Spleen (tissue), 11 donors: ENCODE results near the gene SLC47A2. TPM values are rescaled to one million over a fixed set of nuclear protein-coding genes. Genes with fewer than 3 reads are reported as not detected.
"Not testable (repeated sequence)": the region's sequence is repeated elsewhere in the genome, so short reads cannot be mapped to it uniquely, and the experiment has no call there.

Experiments
- DNase-seq: peaks from one replicate; pipeline ENCODE4 v3.0.0-alpha.2; 2020
- H3K27ac ChIP-seq, 8 donors: fragments of 200-600 bp; sonication (generic) in 7 of 8; 1 replicate in 4 of 8; 2 replicates in 4 of 8; pipeline versions ENCODE4 v1.5.0 to v1.8.0; 2016 to 2021; ENCODE audit warnings: inconsistent platforms in 4 of 8, mild to moderate bottlenecking in 4 of 8, moderate library complexity in 1 of 8
- H3K27me3 ChIP-seq, 7 donors: fragments of 200-600 bp; sonication (generic) in 6 of 7; replicated peaks in 1 of 7; 1 replicate in 4 of 7; 2 replicates in 3 of 7; pipeline versions ENCODE4 v1.5.0 to v1.8.0; 2016 to 2021; ENCODE audit warnings: inconsistent platforms in 3 of 7, mild to moderate bottlenecking in 1 of 7
- H3K36me3 ChIP-seq, 6 donors: fragments of 200-600 bp; sonication (generic) in 5 of 6; 1 replicate in 4 of 6; 2 replicates in 2 of 6; pipeline versions ENCODE4 v1.5.0 to v1.8.0; 2016 to 2021; ENCODE audit warnings: inconsistent platforms in 2 of 6
- H3K4me1 ChIP-seq, 6 donors: fragments of 200-600 bp; sonication (generic) in 5 of 6; 1 replicate in 3 of 6; 2 replicates in 3 of 6; pipeline versions ENCODE4 v1.5.0 to v1.8.0; 2016 to 2021; ENCODE audit warnings: inconsistent platforms in 3 of 6
- H3K4me3 ChIP-seq, 8 donors: fragments of 200-600 bp; sonication (generic) in 7 of 8; 1 replicate in 4 of 8; 2 replicates in 4 of 8; pipeline versions ENCODE4 v1.5.0 to v1.8.0; 2016 to 2021; ENCODE audit warnings: inconsistent platforms in 4 of 8, mild to moderate bottlenecking in 4 of 8, moderate library complexity in 2 of 8
- H3K9me3 ChIP-seq, 8 donors: fragments of 200-600 bp; sonication (generic) in 7 of 8; 1 replicate in 4 of 8; 2 replicates in 4 of 8; pipeline versions ENCODE4 v1.5.0 to v1.8.0; 2016 to 2021; ENCODE audit warnings: inconsistent platforms in 4 of 8
- CTCF ChIP-seq, 11 experiments: fragments of 200-600 bp in 7 of 11; fragments of 450-650 bp in 4 of 11; sonication (generic) in 4 of 11; IDR thresholded peaks in 8 of 11; conservative IDR thresholded peaks in 3 of 11; 1 replicate in 7 of 11; 2 replicates in 4 of 11; pipeline versions ENCODE4 v1.4.0 to v1.8.0; 2016 to 2021; ENCODE audit warnings: antibody characterized with exemption in 11 of 11, inconsistent platforms in 4 of 11, mild to moderate bottlenecking in 1 of 11
- POLR2A ChIP-seq, 3 donors: fragments of 450-650 bp; IDR thresholded peaks; one replicate each; pipeline ENCODE4 v1.5.1; 2017; ENCODE audit warnings: antibody characterized with exemption in 3 of 3, mild to moderate bottlenecking in 1 of 3
- POLR2AphosphoS5 ChIP-seq, 3 donors: sonication (generic); formaldehyde crosslinking; IDR thresholded peaks; one replicate each; pipeline ENCODE4 v1.5.1; 2017; ENCODE audit warnings: antibody characterized with exemption in 3 of 3
- WGBS, 5 donors: extraction: QIAGEN DNeasy Blood & Tissue Kit in 3 of 5; methylation state at CpG; one replicate each; pipeline versions ENCODE4 v1.1.5 to v1.1.7; 2013 to 2018; 5-methylcytosine and 5-hydroxymethylcytosine counted together
- intact Hi-C: fragments of 100-400 bp; cut with DNase I; formaldehyde crosslinking; loops from one replicate; pipeline ENCODE4 v1.15.0; 2023; ENCODE audit warnings: low total_unique reads
- polyA plus RNA-seq, 3 donors: library from polyadenylated mRNA; stranded (reverse); fragments of 200-250 nt; gene quantifications; one replicate each; pipeline ENCODE4 v1.2.1, GENCODE V29; 2013
- total RNA-seq, 7 donors: library from RNA; depleted of rRNA in 3 of 7; stranded (reverse); fragments of >200 nt in 3 of 7; fragmentation: NEBNext Ultra II Directional in 4 of 7; extraction: Animal tissue kit (Norgen Biotek cat#: 25700) in 4 of 7; gene quantifications; one replicate each; pipeline versions ENCODE4 v1.1.0 to v1.2.1, GENCODE V29; 2016 to 2021
- donor health status: healthy with polysubstance abuse.
- donor health status: DM: no; HTN: no; CAD: no; lungs with moderate emphysema.
- donor health status: DM: no; HTN: no; CAD: no.
- donor health status: Bipolar disorder and iron deficiency.
- donor health status: healthy.
- donor health status: DM: no; HTN: no; CAD: no.
- donor health status: DM: yes; HTN: yes; CAD: no.

SLC47A2 gene
- total and polyA plus RNA-seq, 10 donors = 0.03 TPM; not detected in 9

- no peaks in the 10 kb centered on the region for H3K27me3 ChIP-seq
- intact Hi-C loops = no loop called here
- no peaks in the 10 kb centered on the region for H3K36me3 ChIP-seq
- no peaks in the 10 kb centered on the region for H3K4me1 ChIP-seq
- H3K4me3 ChIP-seq = no peak overlapping the region
- TF ChIP-seq POLR2A (IDR thresholded peaks at IDR 0.05) (no peak), CTCF (IDR thresholded peaks at IDR 0.05 in 8 of 11, conservative IDR thresholded peaks at IDR 0.05 in 3 of 11) (no peak)
- WGBS, 5 donors = 88 to 99% (median 92%) methylated on average over 2 of the region's 2 CpGs
- no peaks in the 10 kb centered on the region for H3K9me3 ChIP-seq
- DNase-seq = no peak
- H3K27ac ChIP-seq = no peak overlapping the region
Observed at GRCh38 chr17:19686400-19687090, 29.8 kb downstream of the SLC47A2 start.

DNA sequence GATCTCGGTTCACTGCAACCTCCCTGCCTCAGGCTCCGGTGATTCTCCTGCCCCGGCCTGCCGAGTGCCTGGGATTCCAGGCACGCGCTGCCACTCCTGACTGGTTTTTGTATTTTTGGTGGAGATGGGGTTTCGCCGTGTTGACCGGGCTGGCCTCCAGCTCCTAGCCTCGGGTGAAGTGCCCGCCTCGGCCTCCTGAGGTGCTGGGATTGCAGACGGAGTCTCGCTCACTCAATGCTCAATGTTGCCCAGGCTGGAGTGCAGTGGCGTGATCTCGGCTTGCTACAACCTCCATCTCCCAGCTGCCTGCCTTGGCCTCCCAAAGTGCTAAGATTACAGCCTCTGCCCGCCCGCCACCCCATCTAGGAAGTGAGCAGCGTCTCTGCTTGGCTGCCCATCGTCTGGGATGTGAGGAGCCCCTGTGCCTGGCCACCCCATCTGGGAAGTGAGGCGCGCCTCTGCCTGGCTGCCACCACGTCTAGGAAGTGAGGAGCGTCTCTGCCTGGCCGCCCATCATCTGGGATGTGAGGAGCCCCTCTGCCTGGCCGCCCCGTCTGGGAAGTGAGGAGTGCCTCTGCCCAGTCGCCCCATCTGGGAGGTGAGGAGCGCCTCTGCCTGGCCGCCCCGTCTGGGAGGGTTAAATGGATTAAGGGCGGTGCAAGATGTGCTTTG, 31.3 kb downstream of the SLC47A2 start:
- H3K4me3 ChIP-seq, H3K27me3 ChIP-seq, intact Hi-C loops, DNase-seq, H3K4me1 ChIP-seq, H3K27ac ChIP-seq, H3K36me3 ChIP-seq, H3K9me3 ChIP-seq: not testable (repeated sequence)
- 90 to 95% (median 94%) methylated on average over 15 to 32 of the region's 32 CpGs for WGBS, 5 donors

- intact Hi-C loops = no loop called here
- TF ChIP-seq POLR2AphosphoS5 (IDR thresholded peaks at IDR 0.05) (no peak), POLR2A (IDR thresholded peaks at IDR 0.05) (no peak), CTCF (IDR thresholded peaks at IDR 0.05 in 8 of 11, conservative IDR thresholded peaks at IDR 0.05 in 3 of 11) (no peak)
- Histone ChIP-seq H3K9me3 (no peaks in the 10 kb centered on the region), H3K27ac (no peak overlapping the region), H3K27me3 (no peaks in the 10 kb centered on the region), H3K4me1 (no peaks in the 10 kb centered on the region), H3K4me3 (no peak overlapping the region), H3K36me3 (peaks cover 0 to 19% (median 0%) of the 10 kb centered on the region in 6 donors)
- WGBS, 5 donors = 85 to 95% (median 89%) methylated on average over 2 of the region's 2 CpGs
- DNase-seq = no peak
Observed at GRCh38 chr17:19683117-19683516, 33.3 kb downstream of the SLC47A2 start.

DNA sequence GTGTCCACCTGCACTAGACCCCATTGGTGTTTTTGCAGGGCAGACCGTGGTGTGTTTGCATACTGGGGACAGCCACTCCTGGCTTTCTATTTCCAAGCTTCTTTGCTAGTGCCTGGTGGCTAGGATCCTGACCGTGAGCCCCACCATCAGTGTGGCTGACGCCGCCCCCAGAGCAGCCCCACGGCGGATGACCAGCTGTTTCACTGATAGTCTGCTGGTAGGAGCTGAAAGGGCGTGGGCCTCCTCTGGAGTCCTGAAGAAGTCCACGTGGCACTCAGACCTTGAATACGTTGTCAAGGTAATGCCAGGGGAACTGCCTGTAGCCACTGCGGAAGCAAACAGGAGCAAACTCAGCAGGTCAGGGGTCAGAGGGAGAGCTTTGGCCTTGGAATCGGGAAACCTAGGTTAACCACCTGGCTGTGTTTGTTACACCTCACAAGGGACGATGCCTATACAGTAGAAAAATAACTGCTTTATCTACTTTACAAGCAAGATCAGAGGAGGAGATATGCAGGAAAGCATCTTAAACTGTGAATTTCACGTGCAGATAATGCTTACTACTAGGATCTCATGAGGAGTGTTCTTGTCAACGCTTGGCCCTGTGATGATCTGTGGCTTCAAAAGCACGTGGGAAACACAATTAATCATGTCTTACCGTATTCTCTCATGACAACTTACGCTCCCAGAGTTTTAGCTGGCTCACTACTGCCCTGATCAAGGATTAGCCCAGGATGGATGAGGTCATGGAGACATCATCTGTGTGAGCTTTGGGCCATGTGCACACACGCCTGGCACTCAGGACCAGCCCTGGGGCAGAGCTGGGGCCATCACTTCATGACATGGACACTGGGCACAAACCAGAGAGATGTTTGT, 37.6 kb downstream of the SLC47A2 start:
- intact Hi-C loops = no loop called here
- DNase-seq = no peak
- TF ChIP-seq POLR2A (IDR thresholded peaks at IDR 0.05) (no peak), CTCF (IDR thresholded peaks at IDR 0.05 in 8 of 11, conservative IDR thresholded peaks at IDR 0.05 in 3 of 11) (no peak), POLR2AphosphoS5 (IDR thresholded peaks at IDR 0.05) (no peak)
- 84 to 92% (median 90%) methylated on average over 18 of the region's 18 CpGs for WGBS, 5 donors
- H3K4me3 ChIP-seq = no peak overlapping the region
- no peaks in the 10 kb centered on the region for H3K9me3 ChIP-seq
- peaks cover 0 to 61% (median 18%) of the 10 kb centered on the region in 6 donors for H3K36me3 ChIP-seq
- H3K4me1 ChIP-seq = no peaks in the 10 kb centered on the region
- no peaks in the 10 kb centered on the region for H3K27me3 ChIP-seq
- H3K27ac ChIP-seq = no peak overlapping the region
